ENCODE measurements around the gene GLS. TPM values are rescaled to one million over a fixed set of nuclear protein-coding genes. Genes with fewer than 3 reads are reported as not detected.
A peak's percentile ranks its signal among the peaks of the same experiment; 100 is the strongest.

GLS gene
- total RNA-seq, 1 donor, result 588 TPM

DNA sequence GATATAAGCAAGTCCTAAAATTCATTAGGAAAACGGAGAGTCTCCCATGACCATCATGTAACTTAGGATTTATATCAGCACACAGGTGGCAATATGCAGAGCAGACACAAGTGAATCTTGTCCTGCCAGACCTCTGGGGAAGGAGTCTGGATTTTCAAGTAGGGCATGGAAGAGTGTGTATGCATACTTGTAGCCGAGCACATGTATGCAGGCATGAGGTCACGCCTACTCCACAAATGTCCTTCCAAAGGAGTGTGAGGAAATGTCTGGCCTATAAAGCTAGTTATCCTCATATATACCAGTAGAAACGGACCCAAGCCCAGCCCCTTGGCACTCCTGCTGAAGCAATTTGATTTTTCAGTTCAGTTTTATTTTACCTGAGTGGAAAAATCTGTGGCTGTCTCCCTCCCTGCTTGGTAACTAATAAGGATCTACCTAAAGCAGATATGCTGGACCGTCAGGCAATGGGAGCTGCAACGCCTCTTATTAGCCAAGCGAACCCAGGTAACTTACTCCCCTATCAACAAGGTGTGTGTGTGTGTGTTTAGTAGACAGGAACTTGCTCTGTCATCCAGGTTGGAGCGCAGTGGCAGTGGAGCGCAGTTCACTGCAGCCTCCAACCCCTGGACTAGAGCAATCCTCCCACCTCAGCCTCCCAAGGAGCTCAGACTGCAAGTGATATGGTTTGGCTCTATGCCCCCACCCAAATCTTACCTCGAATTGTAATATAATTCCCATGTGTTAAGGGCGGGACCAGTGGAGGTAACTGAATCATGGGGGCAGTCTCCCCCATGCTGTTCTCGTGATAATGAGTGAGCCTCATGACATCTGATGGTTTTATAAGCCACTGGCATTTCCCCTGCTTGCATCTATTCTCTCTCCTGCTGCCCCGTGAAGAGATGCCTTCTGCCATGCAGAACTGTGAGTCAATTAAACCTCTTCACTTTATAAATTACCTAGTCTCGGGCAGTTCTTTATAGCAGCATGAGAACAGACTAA, 130.6 kb downstream of the GLS start:
- peak overlapping the region; percentile 98 for H3K4me2 ChIP-seq (ENCODE audit: insufficient read depth, low read length)
- peaks cover 52% of the 10 kb centered on the region for H3K79me2 ChIP-seq (ENCODE audit: insufficient read depth, low read length)
- H3K27me3 ChIP-seq (ENCODE audit: insufficient read depth, low read length), result no peaks in the 10 kb centered on the region
- no peak overlapping the region for H2AFZ ChIP-seq (ENCODE audit: low read length)
- no peaks in the 10 kb centered on the region for H3K9me3 ChIP-seq (ENCODE audit: low read depth, low read length)
- peak overlapping the region; percentile 10 for H3K27ac ChIP-seq (ENCODE audit: low read depth, low read length)
- no peak for DNase-seq (ENCODE audit: insufficient read length, low spot score, missing footprints)
- peaks cover 36% of the 10 kb centered on the region for H3K4me1 ChIP-seq (ENCODE audit: insufficient read depth, low read length)
- TF ChIP-seq, protein P1, sequence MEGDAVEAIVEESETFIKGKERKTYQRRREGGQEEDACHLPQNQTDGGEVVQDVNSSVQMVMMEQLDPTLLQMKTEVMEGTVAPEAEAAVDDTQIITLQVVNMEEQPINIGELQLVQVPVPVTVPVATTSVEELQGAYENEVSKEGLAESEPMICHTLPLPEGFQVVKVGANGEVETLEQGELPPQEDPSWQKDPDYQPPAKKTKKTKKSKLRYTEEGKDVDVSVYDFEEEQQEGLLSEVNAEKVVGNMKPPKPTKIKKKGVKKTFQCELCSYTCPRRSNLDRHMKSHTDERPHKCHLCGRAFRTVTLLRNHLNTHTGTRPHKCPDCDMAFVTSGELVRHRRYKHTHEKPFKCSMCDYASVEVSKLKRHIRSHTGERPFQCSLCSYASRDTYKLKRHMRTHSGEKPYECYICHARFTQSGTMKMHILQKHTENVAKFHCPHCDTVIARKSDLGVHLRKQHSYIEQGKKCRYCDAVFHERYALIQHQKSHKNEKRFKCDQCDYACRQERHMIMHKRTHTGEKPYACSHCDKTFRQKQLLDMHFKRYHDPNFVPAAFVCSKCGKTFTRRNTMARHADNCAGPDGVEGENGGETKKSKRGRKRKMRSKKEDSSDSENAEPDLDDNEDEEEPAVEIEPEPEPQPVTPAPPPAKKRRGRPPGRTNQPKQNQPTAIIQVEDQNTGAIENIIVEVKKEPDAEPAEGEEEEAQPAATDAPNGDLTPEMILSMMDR (IDR thresholded peaks at IDR 0.05; ENCODE audit: extremely low read depth, low read depth, low read length), result no peak
- peaks cover 39% of the 10 kb centered on the region for H4K20me1 ChIP-seq (ENCODE audit: insufficient read depth, low read length)
- peaks cover 59% of the 10 kb centered on the region for H3K36me3 ChIP-seq (ENCODE audit: insufficient read depth, low read length)
- H3K4me3 ChIP-seq (ENCODE audit: insufficient read depth, low read length), result peak overlapping the region; percentile 92

DNA sequence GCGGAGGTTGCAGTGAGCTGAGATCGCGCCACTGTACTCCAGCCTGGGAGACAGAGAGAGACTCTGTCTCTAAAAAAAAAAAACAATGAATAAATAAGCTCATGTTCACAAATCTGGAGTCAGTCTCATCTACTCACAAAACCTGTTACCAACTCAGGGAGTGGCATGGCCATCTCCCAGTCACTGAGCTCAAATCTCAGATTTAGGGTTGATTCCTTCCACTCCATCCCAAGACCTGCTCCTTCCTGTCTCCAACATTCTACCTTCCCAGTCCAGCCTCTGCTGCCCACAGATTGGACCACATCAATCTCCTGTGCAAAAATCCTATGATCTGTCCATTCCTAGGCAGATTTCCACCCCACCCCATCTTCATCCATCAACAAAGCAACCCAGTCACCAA, 131.7 kb downstream of the GLS start:
- Histone ChIP-seq H3K4me2 (ENCODE audit: insufficient read depth, low read length) (peak overlapping the region; percentile 98), H3K9me3 (ENCODE audit: low read depth, low read length) (no peaks in the 10 kb centered on the region), H3K4me1 (ENCODE audit: insufficient read depth, low read length) (peaks cover 36% of the 10 kb centered on the region), H3K36me3 (ENCODE audit: insufficient read depth, low read length) (peaks cover 48% of the 10 kb centered on the region), H3K4me3 (ENCODE audit: insufficient read depth, low read length) (peak overlapping the region; percentile 92), H4K20me1 (ENCODE audit: insufficient read depth, low read length) (peaks cover 34% of the 10 kb centered on the region), H2AFZ (ENCODE audit: low read length) (no peak overlapping the region), H3K27me3 (ENCODE audit: insufficient read depth, low read length) (no peaks in the 10 kb centered on the region), H3K27ac (ENCODE audit: low read depth, low read length) (peak overlapping the region; percentile 93), H3K79me2 (ENCODE audit: insufficient read depth, low read length) (peaks cover 47% of the 10 kb centered on the region)
- no peak for DNase-seq (ENCODE audit: insufficient read length, low spot score, missing footprints)
- TF ChIP-seq, protein P1 (IDR thresholded peaks at IDR 0.05; ENCODE audit: extremely low read depth, low read depth, low read length), result no peak

DNA sequence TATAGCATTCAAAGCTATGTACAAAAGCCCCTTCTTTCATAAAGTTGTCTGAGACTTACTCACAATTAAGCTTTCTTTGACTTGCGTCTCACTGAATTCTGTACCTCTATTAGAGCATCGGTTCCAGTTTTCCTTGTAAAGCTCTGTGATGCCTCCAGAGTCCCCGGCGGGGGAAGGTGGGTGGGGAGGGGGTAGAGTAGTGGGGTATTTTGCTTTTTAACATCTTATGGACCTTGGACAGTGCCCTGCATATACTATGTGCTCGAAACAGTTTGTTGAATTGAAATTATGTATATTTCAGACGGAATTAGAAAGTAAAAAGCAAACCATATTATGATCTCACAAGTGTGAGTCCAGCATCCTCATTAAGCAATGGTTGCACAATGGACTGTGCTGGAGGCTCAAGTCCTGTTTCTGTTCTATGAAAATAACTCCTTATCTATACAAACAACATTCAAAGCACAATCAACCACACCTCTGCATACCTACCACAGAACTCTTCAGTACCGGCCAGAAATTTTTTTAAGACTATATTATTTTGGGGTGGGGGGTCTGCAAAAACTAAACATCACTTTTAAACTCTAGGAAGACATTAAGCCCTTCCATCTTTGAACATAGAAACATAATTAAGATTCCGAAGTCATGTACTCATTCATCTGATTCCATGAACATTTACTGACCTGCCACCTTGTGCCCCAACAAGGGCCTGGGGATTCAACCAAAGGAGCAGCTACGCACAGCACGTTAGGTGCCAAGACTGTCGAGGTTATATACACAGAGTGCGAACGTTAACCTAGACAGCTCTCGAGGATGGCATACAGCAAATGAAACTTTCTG, 132.4 kb downstream of the GLS start:
- TF ChIP-seq, protein P1 (IDR thresholded peaks at IDR 0.05; ENCODE audit: extremely low read depth, low read depth, low read length), result no peak
- Histone ChIP-seq H2AFZ (ENCODE audit: low read length) (peak overlapping the region; percentile 58), H3K9me3 (ENCODE audit: low read depth, low read length) (no peaks in the 10 kb centered on the region), H3K4me2 (ENCODE audit: insufficient read depth, low read length) (peak overlapping the region; percentile 98), H4K20me1 (ENCODE audit: insufficient read depth, low read length) (peaks cover 34% of the 10 kb centered on the region), H3K4me1 (ENCODE audit: insufficient read depth, low read length) (peaks cover 36% of the 10 kb centered on the region), H3K27ac (ENCODE audit: low read depth, low read length) (peak overlapping the region; percentile 93), H3K4me3 (ENCODE audit: insufficient read depth, low read length) (peak overlapping the region; percentile 92), H3K27me3 (ENCODE audit: insufficient read depth, low read length) (no peaks in the 10 kb centered on the region), H3K36me3 (ENCODE audit: insufficient read depth, low read length) (peaks cover 41% of the 10 kb centered on the region), H3K79me2 (ENCODE audit: insufficient read depth, low read length) (peaks cover 47% of the 10 kb centered on the region)
- no peak for DNase-seq (ENCODE audit: insufficient read length, low spot score, missing footprints)

DNA sequence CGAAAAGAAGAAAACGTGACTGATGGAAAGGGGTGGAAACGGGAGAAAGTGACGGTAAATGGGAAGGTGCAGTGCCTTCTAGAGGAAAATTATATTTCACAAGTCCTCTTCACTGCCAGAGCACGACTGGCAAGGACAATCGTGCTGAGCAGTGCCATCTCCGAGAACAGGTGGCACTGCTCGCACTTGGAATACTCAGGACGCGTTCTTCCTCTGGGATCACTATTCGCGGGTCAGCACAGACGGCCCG, 133.0 kb downstream of the GLS start:
- Histone ChIP-seq H3K27ac (ENCODE audit: low read depth, low read length) (peak overlapping the region; percentile 93), H3K27me3 (ENCODE audit: insufficient read depth, low read length) (no peaks in the 10 kb centered on the region)
- DNase-seq (ENCODE audit: insufficient read length, low spot score, missing footprints), result no peak

More for the DNA sequence above, 133.0 kb downstream of the GLS start:
- peak overlapping the region; percentile 92 for H3K4me3 ChIP-seq (ENCODE audit: insufficient read depth, low read length)
- H3K4me2 ChIP-seq (ENCODE audit: insufficient read depth, low read length), result peak overlapping the region; percentile 98
- peaks cover 35% of the 10 kb centered on the region for H3K36me3 ChIP-seq (ENCODE audit: insufficient read depth, low read length)
- H2AFZ ChIP-seq (ENCODE audit: low read length), result peak overlapping the region; percentile 58
- peaks cover 31% of the 10 kb centered on the region for H4K20me1 ChIP-seq (ENCODE audit: insufficient read depth, low read length)
- TF ChIP-seq, protein P1 (IDR thresholded peaks at IDR 0.05; ENCODE audit: extremely low read depth, low read depth, low read length), result no peak
- H3K9me3 ChIP-seq (ENCODE audit: low read depth, low read length), result no peaks in the 10 kb centered on the region
- H3K79me2 ChIP-seq (ENCODE audit: insufficient read depth, low read length), result peaks cover 45% of the 10 kb centered on the region
- H3K4me1 ChIP-seq (ENCODE audit: insufficient read depth, low read length), result peaks cover 37% of the 10 kb centered on the region

Measured in osteoblast (primary cell).